A673 (cell line): Measurements from ENCODE around the gene STXBP5L. TPM values are rescaled to one million over a fixed set of nuclear protein-coding genes. Genes with fewer than 3 reads are reported as not detected.

Source experiments
- BruUV-seq: library from RNA; stranded (reverse); fragments of 400-500 nt; replicated peaks from 2 replicates; lab custom pipeline; 2021; lab: Mats Ljungman, UMichigan
- CTCF ChIA-PET: fragments of 300-600 bp; sonication (Branson Sonifier 250); formaldehyde crosslinking; loops from one replicate; lab custom pipeline; 2022; ENCODE audit warnings: antibody characterized with exemption; lab: Charles Lee
- POLR2A ChIA-PET: fragments of 300-600 bp; sonication (Branson Sonifier 250); formaldehyde crosslinking; loops from one replicate; lab custom pipeline; 2022; ENCODE audit warnings: antibody characterized with exemption; ENCODE audit not compliant: low non-redundant PET; lab: Charles Lee
- DNase-seq: peaks from one replicate; pipeline ENCODE4 v3.0.0-alpha.2; 2015; ENCODE audit warnings: low spot score
- H3K27ac ChIP-seq: fragments of 200-600 bp; sonication (generic); 2 replicates; pipeline ENCODE4 v1.5.1; 2016; ENCODE audit warnings: mixed run types, low read depth, mild to moderate bottlenecking, mixed read lengths, antibody characterized with exemption, low read length; ENCODE audit not compliant: poor library complexity, severe bottlenecking
- H3K27me3 ChIP-seq: fragments of 200-600 bp; sonication (generic); replicated peaks from 2 replicates; pipeline ENCODE4 v1.6.1; 2017; ENCODE audit warnings: mixed run types, low read depth, mild to moderate bottlenecking, mixed read lengths, antibody characterized with exemption, low read length; ENCODE audit not compliant: insufficient read depth, poor library complexity
- H3K36me3 ChIP-seq: fragments of 200-600 bp; sonication (generic); 2 replicates; pipeline ENCODE4 v1.6.1; 2016; ENCODE audit warnings: mixed run types, mild to moderate bottlenecking, mixed read lengths, antibody characterized with exemption, low read length; ENCODE audit not compliant: insufficient read depth, poor library complexity, severe bottlenecking
- H3K4me1 ChIP-seq: fragments of 200-600 bp; sonication (generic); 2 replicates; pipeline ENCODE4 v1.6.1; 2017; ENCODE audit warnings: mixed run types, mild to moderate bottlenecking, mixed read lengths, antibody characterized with exemption, low read length; ENCODE audit not compliant: insufficient read depth, poor library complexity, severe bottlenecking
- H3K4me3 ChIP-seq: fragments of 200-600 bp; sonication (generic); 2 replicates; pipeline ENCODE4 v1.5.1; 2016; ENCODE audit warnings: low read depth, mixed run types, mild to moderate bottlenecking, mixed read lengths, low read length; ENCODE audit not compliant: poor library complexity, severe bottlenecking
- H3K9me3 ChIP-seq: fragments of 200-600 bp; sonication (generic); 2 replicates; pipeline ENCODE4 v1.6.1; 2016; ENCODE audit warnings: mixed run types, low read depth, mild to moderate bottlenecking, mixed read lengths, antibody characterized with exemption, low read length; ENCODE audit not compliant: poor library complexity, severe bottlenecking
- EZH2 ChIP-seq: fragments of 200-600 bp; sonication (generic); IDR thresholded peaks from 2 replicates; pipeline ENCODE4 v1.6.1; 2017; ENCODE audit warnings: borderline replicate concordance, low read depth, mild to moderate bottlenecking, mixed read lengths, antibody characterized with exemption, low read length; ENCODE audit not compliant: poor library complexity, severe bottlenecking
- intact Hi-C: fragments of 100-400 bp; cut with micrococcal nuclease; formaldehyde crosslinking; loops from one replicate; pipeline ENCODE4 v1.10.0; 2022; ENCODE audit not compliant: unreplicated experiment
- total RNA-seq: library from RNA; stranded (reverse); gene quantifications from 2 replicates; pipeline ENCODE4 v1.2.3, GENCODE V29; 2021
- TF ChIP-seq, protein P1 (sequence below): fragments of 300-800, 200-600 bp; sonication (generic); conservative IDR thresholded peaks from 2 replicates; pipeline ENCODE4 v1.5.1; 2017; ENCODE audit warnings: low read depth, mild to moderate bottlenecking, antibody characterized with exemption, low read length, moderate library complexity, mixed read lengths

Gene STXBP5L
- total RNA-seq, 1 experiment from 2014 or later = not detected

DNA sequence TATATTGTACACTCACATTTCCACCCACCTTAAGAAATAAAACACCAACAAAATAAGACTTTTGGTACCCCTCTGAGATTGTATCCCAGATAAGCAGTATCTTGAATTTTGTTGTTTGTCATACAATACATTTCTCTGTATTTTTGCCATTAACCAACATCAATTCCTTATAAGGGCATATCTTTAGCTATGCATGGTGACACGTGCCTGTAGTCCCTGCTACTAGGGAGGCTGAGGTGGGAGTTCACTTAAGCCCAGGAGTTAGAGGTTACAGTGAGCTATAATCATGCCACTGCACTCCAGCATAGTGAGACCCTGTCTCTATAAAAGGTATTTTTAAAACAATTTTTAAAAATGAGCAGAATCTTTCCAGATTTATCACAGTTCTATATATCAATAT is 32.5 kb upstream of the STXBP5L start:
- TF ChIP-seq, protein P1, sequence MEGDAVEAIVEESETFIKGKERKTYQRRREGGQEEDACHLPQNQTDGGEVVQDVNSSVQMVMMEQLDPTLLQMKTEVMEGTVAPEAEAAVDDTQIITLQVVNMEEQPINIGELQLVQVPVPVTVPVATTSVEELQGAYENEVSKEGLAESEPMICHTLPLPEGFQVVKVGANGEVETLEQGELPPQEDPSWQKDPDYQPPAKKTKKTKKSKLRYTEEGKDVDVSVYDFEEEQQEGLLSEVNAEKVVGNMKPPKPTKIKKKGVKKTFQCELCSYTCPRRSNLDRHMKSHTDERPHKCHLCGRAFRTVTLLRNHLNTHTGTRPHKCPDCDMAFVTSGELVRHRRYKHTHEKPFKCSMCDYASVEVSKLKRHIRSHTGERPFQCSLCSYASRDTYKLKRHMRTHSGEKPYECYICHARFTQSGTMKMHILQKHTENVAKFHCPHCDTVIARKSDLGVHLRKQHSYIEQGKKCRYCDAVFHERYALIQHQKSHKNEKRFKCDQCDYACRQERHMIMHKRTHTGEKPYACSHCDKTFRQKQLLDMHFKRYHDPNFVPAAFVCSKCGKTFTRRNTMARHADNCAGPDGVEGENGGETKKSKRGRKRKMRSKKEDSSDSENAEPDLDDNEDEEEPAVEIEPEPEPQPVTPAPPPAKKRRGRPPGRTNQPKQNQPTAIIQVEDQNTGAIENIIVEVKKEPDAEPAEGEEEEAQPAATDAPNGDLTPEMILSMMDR = no peak
- no peak for TF ChIP-seq EZH2
- peaks cover 16% of the 10 kb centered on the region for H3K27me3 ChIP-seq
- CTCF ChIA-PET = no interaction called here
- no TSS peak for BruUV-seq
- no peak overlapping the region for H3K4me3 ChIP-seq
- no peaks in the 10 kb centered on the region for H3K4me1 ChIP-seq
- intact Hi-C loops = no loop called here
- no peak overlapping the region for H3K27ac ChIP-seq
- POLR2A ChIA-PET = no interaction called here
- DNase-seq = no peak
- H3K9me3 ChIP-seq = no peaks in the 10 kb centered on the region
- no peaks in the 10 kb centered on the region for H3K36me3 ChIP-seq

DNA sequence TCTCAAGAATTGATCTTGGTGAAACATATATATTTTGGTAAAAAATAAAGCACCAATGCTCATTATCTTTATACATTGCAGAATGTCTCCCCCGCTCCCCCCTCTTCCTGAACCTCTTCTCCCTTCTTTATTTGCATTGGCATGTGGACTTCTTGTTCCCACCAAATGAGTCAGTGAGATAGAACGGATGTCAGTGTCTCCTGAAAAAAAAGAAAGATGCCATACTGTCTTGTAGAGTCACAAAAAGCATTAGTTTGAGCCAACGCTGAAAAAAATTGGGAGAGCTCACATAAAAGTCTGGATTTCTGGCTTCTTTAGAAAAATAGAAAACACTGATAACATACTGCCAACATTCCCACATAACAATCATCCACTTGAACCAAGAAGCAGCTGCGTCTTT is 32.0 kb upstream of the STXBP5L start:
- Histone ChIP-seq H3K27me3 (peaks cover 16% of the 10 kb centered on the region), H3K4me3 (no peak overlapping the region), H3K4me1 (no peaks in the 10 kb centered on the region), H3K36me3 (no peaks in the 10 kb centered on the region), H3K9me3 (no peaks in the 10 kb centered on the region), H3K27ac (no peak overlapping the region)
- ChIA-PET CTCF (no interaction called here), POLR2A (no interaction called here)
- no peak for DNase-seq
- no peak for TF ChIP-seq EZH2
- TF ChIP-seq, protein P1 = no peak
- no TSS peak for BruUV-seq
- intact Hi-C loops = no loop called here

DNA sequence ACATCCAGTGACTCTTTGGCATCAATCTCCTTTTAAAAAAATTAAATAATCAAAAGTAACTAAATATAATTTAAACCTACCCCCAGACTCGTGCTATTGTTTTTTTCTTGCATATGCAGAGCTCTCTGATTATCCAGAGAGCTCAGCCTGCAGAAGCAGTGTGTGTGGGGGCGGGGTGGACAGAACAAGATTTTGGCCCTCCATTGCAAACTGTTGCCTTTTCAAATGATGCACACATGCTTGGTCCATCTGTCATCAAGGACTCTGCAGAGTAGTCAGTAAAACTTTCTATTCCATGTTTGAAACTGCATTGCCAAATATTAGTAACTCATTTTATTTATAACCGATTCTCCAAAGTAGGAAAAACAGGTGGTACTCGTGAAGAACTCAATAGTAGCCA is 28.6 kb upstream of the STXBP5L start:
- CTCF ChIA-PET = no interaction called here
- no TSS peak for BruUV-seq
- Histone ChIP-seq H3K9me3 (no peaks in the 10 kb centered on the region), H3K4me1 (no peaks in the 10 kb centered on the region), H3K27ac (no peak overlapping the region), H3K36me3 (no peaks in the 10 kb centered on the region), H3K27me3 (peaks cover 7% of the 10 kb centered on the region), H3K4me3 (no peak overlapping the region)
- intact Hi-C loops = no loop called here
- DNase-seq = no peak
- TF ChIP-seq EZH2 = no peak
- TF ChIP-seq, protein P1 = no peak
- POLR2A ChIA-PET = no interaction called here
